Stomach (tissue), 4 donors: ENCODE measurements around the gene ADAMTSL3.

ENCODE experiments used
- EP300 ChIP-seq: sonication (generic); formaldehyde crosslinking; IDR thresholded peaks from one replicate; pipeline ENCODE4 v1.6.1; 2017; ENCODE audit warnings: antibody characterized with exemption
- POLR2A ChIP-seq, 4 donors: fragments of 450-650 bp; IDR thresholded peaks; one replicate each; pipeline ENCODE4 v1.6.1; 2016; ENCODE audit warnings: antibody characterized with exemption in 4 of 4, control low read depth in 2 of 4, mild to moderate bottlenecking in 1 of 4, moderate library complexity in 1 of 4
- TF ChIP-seq, protein P1 (sequence below), 7 experiments: fragments of 450-650 bp in 4 of 7; fragments of 200-600 bp in 3 of 7; sonication (generic) in 3 of 7; IDR thresholded peaks; one replicate each; pipeline ENCODE4 v1.5.1; 2016 to 2019; ENCODE audit warnings: antibody characterized with exemption in 7 of 7, control low read depth in 2 of 7, mild to moderate bottlenecking in 1 of 7

DNA sequence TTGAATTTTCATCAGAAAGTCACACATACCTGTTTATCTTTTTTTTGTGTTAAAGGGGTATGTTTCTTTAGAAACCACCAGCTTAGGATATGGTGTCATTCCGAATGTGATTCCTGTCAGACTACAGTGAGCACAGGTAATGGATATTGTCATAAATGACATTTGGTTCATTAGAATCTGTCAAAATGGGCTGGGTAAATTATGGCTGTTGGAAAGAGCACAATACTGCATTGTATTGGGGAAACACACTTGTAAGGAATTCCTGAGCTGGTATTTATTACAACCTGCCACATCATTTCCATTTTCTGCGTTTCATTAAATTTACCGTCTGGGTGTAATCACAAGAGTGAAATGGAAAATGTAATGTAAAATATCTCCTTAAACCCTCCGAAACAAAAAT is 78.8 kb downstream of the ADAMTSL3 start:
- TF ChIP-seq, protein P1, sequence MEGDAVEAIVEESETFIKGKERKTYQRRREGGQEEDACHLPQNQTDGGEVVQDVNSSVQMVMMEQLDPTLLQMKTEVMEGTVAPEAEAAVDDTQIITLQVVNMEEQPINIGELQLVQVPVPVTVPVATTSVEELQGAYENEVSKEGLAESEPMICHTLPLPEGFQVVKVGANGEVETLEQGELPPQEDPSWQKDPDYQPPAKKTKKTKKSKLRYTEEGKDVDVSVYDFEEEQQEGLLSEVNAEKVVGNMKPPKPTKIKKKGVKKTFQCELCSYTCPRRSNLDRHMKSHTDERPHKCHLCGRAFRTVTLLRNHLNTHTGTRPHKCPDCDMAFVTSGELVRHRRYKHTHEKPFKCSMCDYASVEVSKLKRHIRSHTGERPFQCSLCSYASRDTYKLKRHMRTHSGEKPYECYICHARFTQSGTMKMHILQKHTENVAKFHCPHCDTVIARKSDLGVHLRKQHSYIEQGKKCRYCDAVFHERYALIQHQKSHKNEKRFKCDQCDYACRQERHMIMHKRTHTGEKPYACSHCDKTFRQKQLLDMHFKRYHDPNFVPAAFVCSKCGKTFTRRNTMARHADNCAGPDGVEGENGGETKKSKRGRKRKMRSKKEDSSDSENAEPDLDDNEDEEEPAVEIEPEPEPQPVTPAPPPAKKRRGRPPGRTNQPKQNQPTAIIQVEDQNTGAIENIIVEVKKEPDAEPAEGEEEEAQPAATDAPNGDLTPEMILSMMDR (IDR thresholded peaks at IDR 0.05) = no peak
- TF ChIP-seq POLR2A (IDR thresholded peaks at IDR 0.05) = no peak
- no peak for TF ChIP-seq EP300
